Breast epithelium (tissue), 3 donors: ENCODE data around the gene CASD1.

Experiments
- POLR2A ChIP-seq: fragments of 450-650 bp; IDR thresholded peaks from one replicate; pipeline ENCODE4 v1.6.1; 2016; ENCODE audit warnings: antibody characterized with exemption, mild to moderate bottlenecking, moderate library complexity
- TF ChIP-seq, protein P1 (sequence below), 3 donors: fragments of 450-650 bp; IDR thresholded peaks; one replicate each; pipeline ENCODE4 v1.5.1; 2016 to 2017; ENCODE audit warnings: antibody characterized with exemption in 3 of 3, mild to moderate bottlenecking in 3 of 3, moderate library complexity in 3 of 3

DNA sequence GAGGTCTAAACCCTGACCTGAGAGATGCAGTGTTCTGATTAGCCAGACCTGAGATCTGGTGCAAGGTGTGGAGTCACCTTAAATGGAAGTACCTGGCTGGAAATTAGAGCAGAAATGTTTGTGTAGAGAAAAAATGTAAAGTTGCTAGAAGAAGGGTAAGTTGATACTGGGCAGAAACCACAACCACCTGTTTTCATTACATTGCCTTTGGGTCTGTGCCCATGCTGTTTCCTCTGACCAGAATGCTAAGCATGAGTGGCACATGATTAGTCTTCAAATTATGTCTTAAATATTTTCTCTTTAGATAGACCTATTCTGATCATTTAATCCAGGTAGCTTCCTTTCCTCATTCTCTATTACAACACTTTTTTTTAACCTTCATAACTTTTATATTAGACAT is 69.0 kb downstream of the CASD1 start:
- no peak for TF ChIP-seq POLR2A
- TF ChIP-seq, protein P1, sequence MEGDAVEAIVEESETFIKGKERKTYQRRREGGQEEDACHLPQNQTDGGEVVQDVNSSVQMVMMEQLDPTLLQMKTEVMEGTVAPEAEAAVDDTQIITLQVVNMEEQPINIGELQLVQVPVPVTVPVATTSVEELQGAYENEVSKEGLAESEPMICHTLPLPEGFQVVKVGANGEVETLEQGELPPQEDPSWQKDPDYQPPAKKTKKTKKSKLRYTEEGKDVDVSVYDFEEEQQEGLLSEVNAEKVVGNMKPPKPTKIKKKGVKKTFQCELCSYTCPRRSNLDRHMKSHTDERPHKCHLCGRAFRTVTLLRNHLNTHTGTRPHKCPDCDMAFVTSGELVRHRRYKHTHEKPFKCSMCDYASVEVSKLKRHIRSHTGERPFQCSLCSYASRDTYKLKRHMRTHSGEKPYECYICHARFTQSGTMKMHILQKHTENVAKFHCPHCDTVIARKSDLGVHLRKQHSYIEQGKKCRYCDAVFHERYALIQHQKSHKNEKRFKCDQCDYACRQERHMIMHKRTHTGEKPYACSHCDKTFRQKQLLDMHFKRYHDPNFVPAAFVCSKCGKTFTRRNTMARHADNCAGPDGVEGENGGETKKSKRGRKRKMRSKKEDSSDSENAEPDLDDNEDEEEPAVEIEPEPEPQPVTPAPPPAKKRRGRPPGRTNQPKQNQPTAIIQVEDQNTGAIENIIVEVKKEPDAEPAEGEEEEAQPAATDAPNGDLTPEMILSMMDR (IDR thresholded peaks at IDR 0.05) = no peak
